Ramos (cell line): ENCODE data around the gene TMPRSS11E.
"Not testable (repeated sequence)": the region's sequence is repeated elsewhere in the genome, so short reads cannot be mapped to it uniquely, and the experiment has no call there.

Experiments used
- in situ Hi-C: fragments of 300-500 bp; cut with MboI; formaldehyde crosslinking; loops from one replicate; pipeline ENCODE4 v1.14.3; 2022; ENCODE audit warnings: low sequenced_read_pairs; ENCODE audit not compliant: unreplicated experiment

Gene TMPRSS11E

DNA sequence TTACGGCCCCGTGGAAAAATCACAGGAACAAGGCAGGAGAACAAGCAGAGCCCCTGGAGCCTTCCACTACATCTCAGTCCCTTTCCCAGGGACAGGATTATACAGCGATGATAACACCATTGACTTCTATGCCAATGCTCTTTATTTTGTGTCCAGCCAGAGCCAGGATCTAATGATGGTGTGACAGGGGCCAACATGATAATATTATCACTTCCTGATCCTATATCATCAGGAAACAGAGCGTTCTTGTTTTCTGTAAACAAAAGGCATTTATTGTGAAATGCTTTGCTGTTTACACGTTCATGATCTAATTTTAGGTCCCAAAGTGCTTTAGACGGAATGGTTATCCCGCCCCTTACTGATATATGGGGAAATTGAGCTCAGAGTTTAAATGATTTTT, 12.8 kb downstream of the TMPRSS11E start:
- in situ Hi-C loops = no loop called here

DNA sequence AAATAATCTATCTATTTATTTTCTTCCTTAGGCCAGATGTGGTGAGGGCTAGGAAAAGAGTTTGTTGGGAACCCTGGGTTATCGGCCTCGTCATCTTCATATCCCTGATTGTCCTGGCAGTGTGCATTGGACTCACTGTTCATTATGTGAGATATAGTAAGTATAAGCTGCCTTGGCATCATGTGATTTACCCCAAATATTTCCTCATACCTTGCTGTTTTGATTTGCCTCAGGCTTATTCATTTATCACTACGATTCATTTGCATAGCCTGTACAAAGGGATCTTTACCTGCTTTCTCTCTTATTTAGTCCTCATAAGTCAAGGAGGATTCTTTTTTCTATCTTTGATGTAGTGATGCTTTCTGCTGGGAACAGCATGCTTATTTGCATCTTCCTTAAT, 14.5 kb downstream of the TMPRSS11E start:
- in situ Hi-C loops = no loop called here

DNA sequence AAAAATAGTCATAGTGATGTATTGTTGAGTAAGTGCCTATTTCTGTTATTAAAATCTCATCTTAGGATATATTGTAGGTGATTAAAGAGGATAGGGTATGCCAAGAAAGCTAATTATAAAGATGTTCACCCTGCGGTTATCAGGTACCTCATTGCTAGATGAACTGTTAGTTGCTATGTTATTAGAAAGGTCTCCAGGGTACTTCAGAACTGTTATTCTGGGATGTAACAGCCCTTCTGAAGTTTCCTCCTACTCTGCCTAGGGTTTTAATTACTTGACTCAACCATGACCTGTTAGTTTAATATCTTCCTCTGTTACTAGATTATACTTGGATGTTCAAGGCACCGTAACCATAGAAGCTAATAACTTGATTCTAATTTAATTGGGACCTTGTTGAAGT, 15.4 kb downstream of the TMPRSS11E start:
- in situ Hi-C loops = no loop called here

DNA sequence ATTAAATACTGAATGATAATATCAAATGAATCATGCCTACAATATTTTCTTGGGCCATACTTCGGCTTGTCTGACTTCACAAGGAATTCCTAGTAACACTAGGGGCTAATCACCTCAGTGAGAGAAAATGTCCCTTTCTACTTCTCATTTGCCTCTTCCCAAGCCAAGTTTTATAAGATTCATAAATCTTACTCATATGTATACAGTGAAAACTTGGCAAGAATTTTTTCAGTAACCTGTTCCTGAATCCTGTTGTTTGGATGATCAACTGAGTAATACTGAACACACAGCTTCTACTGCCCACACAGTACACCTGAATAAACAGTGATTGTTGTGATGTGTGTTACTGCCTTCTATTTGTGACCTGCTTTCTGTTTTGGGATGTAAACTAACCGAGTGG, 16.5 kb downstream of the TMPRSS11E start:
- in situ Hi-C loops = no loop called here

DNA sequence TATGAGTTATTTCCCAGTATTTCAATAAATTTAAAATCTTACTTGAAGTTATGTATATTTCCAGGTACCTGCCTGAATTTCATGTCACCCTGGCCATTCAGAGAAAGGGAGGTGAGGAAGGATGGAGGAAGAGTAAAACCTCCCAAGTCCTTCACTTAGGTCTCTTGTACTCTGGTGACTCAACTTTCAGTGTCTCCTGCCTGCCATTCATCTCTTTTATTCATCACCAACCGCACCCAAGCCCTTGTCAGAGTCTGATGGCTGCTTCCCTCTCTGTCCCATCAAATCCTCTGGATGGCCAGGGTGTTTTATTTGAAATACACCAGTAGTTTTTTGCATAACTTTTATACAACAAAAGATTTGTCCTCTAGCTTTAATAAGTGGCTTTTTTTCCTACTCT, 17.8 kb downstream of the TMPRSS11E start:
- in situ Hi-C loops = no loop called here

DNA sequence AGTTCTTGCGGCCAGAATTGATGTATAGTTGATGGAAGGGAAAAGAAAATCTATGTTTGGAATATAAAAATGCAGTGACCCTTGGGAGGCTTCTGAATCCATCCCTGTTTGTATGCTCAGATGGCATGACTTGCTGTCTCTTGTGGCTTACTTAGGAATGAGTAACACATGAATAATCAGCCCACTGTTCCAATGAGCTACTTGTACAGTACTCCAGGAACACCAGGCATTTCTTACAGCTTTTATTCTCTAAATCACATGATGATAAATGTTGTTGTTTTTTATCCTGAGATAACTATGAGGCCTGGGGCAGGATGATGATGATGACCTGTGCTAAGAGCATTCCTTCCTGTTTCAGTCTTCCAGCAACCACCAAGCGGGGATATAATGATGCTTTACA, 18.9 kb downstream of the TMPRSS11E start:
- in situ Hi-C loops = no loop called here

DNA sequence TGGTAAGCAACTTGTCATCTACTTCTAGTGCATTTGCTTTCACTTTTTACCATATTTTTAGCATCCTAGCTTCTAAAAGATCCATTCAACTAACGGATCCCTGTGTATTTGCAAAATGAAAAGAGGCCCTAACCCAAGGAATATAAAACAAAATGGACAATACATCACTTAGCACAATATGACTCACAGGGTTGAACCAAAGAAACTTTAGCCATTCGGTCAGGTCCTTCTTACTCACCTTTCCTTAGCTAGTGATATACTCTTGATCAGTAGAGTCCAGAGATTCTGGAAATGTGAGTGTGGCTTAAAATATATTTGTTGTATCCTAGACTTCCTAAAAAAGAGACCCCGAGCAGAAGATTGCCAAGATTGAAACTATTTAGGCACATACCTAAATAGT, 19.5 kb downstream of the TMPRSS11E start:
- in situ Hi-C loops = no loop called here

DNA sequence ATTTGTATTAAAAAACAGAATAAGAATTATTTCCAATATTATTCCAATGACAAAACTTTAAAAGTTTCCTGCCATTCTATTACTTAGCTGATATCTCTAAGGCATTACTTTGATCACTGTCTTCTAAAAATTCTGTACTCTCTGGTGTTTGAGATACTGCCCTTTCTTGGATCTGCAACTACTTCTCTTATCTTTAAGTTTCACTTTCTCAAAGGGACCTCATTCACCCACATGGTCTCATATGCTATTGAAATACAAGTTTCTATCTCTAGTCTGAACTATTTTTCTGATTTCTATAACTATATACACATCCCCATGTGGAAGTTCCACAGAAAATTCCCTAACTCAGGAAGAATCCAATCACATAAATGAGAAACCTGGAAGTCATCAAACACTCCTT, 22.2 kb downstream of the TMPRSS11E start:
- in situ Hi-C loops = no loop called here

DNA sequence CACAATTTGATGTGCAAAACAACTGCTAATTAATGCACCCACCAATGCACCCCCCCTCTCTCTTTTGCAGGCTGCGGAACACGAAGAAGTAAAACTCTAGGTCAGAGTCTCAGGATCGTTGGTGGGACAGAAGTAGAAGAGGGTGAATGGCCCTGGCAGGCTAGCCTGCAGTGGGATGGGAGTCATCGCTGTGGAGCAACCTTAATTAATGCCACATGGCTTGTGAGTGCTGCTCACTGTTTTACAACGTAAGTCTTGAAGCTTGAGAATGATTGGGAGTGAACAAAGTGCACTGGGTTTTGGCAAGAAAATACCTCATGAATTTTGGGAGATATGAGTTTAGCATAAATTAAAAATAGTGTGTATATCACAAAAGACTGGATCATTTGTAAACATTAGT, 28.9 kb downstream of the TMPRSS11E start:
- in situ Hi-C loops = loop anchor here (25.0 kb wide), 1 partner anchor 661 kb away; no protein-coding TSS in a partner anchor

DNA sequence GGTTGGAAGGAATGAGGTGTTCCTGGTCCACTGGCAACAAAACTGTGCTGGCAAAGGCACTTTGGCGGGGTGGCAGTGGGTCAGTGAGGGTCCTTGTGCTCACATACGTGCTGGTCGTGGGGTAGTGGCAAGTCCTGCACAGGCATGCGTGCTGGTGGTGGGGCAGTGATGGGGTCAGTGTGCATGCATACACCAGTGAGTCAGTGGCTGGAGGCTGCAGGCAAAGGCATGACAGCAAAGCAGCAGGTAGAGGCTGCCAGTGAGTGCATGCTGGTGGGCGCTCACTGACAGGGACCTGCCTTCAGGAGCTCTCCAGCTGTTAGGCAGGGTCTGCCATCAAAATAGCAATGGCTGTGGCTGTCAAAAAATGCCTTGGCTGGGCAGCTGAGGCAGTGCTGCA, 42.1 kb downstream of the TMPRSS11E start:
- in situ Hi-C loops = loop anchor here (25.0 kb wide), 1 partner anchor 648 kb away; no protein-coding TSS in a partner anchor

DNA sequence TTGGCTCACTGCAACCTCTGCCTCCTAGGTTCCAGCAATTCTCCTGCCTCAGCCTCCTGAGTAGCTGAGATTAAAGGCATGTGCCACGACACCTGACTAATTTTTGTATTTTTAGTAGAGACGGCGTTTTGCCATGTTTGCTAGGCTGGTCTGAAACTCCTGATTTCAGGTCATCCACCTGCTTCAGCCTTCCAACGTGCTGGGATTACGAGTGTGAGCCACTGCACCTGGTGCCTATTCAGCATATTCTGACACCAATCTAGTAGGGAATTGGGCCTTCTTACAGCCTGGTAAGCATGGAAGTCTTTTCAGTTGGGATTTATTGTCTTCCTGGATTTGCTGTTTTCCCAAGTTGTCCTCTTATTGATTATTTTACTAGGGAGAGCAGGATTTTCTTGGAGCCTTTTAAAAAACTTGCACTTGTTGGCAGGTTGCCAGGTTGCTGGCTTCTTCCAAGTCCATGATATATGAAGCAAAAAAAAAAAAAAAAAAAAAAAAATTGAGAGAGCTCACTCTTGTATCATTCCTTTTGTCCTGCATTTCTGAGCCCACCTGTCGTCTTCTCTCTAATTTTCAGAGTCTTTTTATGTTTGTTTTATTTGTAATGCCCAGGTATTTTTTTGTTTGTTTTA, 43.7 kb downstream of the TMPRSS11E start:
- in situ Hi-C loops = loop anchor here (25.0 kb wide), 1 partner anchor 646 kb away; no protein-coding TSS in a partner anchor

DNA sequence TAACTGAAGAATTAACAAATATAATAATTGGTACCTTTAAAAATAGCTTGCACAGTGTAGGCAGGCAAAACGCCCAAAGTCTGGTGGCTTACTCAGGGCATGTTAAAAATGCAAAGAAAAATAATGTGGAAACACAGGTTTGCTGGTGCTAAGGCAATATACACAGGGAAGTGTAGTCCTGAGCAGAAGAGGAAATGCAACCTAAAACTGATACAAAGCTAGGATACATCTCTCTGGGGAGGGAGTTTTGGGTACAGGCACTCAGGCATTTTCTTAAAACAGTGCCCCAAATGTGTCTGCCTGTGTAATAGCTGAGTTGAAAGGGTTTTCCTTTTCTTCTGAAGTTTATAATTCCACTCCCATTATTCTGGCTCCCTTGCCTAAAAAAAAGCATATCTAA, 47.4 kb downstream of the TMPRSS11E start:
- in situ Hi-C loops = loop anchor here (25.0 kb wide), 1 partner anchor 643 kb away; no protein-coding TSS in a partner anchor

DNA sequence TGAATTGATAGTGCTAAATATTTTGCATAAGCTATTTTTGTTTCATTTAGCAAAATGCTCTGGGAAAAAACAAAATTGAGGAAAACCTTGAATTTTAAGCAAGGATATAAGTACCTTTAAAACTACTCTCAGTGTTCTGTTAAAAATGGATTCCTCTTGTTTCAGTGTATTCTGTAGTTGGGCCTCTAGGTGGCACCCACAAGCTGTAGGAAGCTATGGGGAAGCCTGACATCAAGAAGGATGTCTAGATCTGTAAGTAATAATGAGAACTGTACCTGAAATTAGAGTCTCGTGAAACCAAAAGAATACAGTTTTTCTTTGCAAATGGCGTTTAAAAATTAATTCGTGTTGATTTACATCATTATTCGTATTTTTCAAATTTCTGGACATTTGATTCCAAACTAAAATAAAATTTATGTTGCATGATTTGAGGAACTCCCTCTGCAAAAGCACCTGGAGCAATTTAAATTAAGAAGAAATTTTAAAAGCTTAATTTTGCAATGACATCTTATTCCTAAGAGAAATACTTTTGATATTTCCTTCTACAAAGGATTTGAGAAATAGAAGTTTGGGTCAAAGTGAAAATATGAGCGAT, 51.2 kb downstream of the TMPRSS11E start:
- in situ Hi-C loops = loop anchor here (25.0 kb wide), 1 partner anchor 639 kb away; no protein-coding TSS in a partner anchor

DNA sequence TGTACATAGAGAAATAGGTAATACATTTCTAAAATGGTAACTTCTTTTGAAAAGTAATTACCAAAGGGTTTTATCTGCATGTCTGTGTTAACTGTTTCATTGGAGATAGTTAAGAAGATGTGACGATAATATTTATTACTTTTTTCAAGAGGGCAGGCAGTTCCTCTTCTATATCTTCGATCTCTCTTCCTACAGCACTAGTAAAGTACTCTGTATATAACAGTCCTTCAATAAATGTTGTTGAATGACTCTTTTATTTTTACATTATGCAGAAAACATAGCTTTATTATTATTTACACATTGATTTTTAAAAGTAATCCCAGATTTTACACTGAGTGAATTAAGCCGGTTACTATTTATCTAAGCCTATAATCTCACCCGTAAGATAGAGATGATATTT, 51.8 kb downstream of the TMPRSS11E start:
- in situ Hi-C loops = loop anchor here (25.0 kb wide), 1 partner anchor 638 kb away; no protein-coding TSS in a partner anchor

DNA sequence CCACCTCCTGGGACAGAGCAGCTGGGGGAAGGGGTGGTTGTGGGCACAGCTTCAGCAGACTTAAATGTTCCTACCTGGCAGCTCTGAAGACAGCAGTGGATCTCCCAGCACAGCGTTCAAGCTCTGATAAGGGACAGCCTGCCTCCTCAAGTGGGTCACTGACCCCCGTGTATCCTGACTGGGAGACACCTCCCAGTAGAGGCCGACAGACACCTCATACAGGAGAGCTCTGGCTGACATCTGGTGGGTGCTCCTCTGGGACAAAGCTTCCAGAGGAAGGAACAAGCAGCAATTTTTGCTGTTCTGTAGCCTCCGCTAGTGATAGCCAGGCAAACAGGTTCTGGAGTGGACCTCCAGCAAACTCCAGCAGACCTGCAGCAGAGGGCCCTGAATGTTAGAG, 56.2 kb downstream of the TMPRSS11E start:
- in situ Hi-C loops = not testable (repeated sequence)

DNA sequence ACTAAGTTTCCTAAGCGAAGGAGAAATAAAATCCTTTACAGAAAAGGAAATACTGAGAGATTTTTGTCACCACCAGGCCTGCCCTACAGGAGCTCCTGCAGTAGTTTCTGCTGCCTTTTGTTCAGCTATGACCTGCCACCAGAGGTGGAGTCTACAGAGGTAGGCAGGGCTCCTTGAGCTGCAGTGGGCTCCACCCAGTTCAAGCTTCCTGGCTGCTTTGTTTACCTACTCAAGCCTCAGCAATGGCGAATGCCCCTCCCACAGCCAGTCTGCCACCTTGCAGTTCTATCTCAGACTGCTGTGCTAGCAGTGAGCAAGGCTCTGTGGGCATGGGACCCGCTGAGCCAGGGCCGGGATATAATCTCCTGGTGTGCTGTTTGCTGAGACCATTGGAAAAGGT, 57.6 kb downstream of the TMPRSS11E start:
- in situ Hi-C loops = loop anchor here (5.0 kb wide), 1 partner anchor 122 kb away; no protein-coding TSS in a partner anchor

DNA sequence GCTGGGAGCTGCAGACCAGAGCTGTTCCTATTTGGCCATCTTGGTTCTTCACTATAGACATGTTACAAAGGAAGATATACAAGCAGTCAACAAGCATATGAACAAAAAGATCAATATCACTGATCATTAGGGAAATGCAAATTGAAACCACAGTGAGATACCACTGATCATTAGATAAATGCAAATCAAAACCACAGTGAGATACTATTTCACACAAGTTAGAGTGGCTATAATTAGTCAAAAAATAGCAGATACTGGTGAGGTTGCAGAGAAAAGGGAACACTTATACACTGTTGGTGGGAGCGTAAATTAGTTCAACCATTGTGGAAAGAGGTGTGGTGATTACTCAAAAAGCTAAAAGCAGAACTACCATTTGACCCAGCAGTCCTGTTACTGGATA, 58.2 kb downstream of the TMPRSS11E start:
- in situ Hi-C loops = loop anchor here (5.0 kb wide), 1 partner anchor 122 kb away; no protein-coding TSS in a partner anchor

DNA sequence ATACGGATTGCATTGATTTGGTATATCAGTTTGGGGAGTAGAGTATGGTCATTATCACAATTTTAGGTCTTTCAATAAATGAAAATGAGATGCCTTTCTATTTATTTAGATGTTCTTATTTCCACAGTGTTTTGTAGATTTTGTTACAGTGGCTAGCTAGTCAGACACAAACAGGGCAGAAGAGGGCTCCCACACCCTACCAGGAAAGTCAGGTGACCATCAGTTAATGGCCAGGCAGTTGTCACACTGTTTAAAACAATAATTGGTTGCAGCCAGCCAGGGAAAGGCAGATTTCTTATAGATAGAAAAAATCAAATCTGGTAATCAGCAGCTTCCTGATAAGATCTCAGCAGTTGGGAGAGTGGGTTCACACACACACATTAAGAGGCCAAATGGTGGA, 71.6 kb downstream of the TMPRSS11E start:
- in situ Hi-C loops = no loop called here

DNA sequence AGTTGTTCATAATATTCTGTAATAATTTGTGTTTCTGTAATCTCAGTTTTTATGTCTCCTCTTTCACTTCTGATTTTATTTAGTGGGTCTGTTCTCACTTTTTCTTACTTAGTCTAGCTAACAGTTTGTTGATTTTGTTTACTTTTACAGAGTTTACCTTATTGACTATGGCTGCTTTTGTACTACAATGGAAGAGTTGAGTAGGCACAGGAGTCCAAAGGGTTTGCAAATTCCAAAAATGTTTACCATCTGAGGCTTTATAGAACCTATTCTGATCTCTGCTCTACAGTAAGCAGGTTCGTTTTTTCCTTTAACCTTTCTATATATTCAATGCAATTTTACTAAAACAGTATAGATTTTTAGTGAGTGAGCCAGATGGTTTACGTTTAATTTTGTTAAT, 73.7 kb downstream of the TMPRSS11E start:
- in situ Hi-C loops = no loop called here

DNA sequence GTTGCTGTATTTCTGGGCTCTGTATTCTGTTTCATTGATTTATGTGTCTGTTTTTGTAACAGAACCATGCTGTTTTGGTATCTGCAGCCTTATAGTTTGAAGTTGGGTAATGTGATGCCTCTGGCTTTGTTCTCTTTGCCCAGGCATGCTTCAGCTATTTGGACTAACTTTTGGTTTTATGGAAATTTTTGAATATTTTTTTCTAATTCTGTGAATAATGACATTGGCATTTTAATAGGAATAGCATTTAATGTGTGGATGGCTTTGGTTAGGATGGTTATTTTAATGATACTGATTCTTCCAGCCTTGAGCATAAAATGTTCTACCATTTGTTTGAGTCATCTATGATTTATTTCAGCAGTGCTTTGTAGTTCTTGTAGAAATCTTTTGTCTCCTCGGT, 75.0 kb downstream of the TMPRSS11E start:
- in situ Hi-C loops = not testable (repeated sequence)

DNA sequence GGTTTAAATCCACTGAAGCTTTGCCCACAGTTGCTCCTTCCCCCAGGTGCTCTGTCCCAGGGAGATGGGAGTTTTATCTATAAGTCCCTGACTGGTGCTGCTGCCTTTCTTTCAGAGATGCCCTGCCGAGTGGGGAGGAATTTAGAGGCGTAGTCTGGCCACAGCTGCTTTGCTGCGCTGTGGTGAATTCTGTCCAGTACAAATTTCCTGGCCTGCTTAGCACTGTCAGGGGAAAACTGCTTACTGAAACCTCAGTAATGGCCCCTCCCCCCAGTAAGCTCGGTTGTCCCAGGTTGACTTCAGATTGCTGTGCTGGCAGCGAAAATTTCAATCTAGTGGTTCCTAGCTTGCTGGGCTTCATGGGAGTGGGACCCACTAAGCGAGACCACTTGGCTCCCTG, 88.7 kb downstream of the TMPRSS11E start:
- in situ Hi-C loops = no loop called here

DNA sequence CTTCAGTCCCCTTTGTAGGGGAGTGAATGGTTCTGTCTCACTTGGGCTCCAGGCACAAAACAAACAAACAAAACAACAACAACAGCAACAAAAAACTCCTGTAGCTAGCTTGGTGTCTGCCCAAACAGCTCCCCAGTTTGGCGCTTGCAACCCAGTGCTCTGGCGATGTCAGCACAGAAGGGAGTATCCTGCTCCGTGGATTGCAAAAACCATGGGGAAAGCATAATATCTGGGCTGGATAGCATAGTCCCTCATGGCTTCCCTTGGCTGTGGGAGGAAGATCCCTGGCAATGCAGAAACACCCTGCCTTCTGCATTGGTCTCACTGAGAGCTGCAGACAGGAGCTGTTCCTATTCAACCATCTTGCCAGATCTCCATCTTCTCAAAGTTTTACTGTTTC, 89.1 kb downstream of the TMPRSS11E start:
- in situ Hi-C loops = no loop called here
